ENCODE data around the gene HHEX. TPM values are rescaled to one million over a fixed set of nuclear protein-coding genes. Genes with fewer than 3 reads are reported as not detected.
A peak's percentile ranks its signal among the peaks of the same experiment; 100 is the strongest.

The HHEX gene
- total and polyA plus RNA-seq, 2 of the 4 experiments (the other 2 are of a cell fraction): 2.3 to 7.7 TPM

DNA sequence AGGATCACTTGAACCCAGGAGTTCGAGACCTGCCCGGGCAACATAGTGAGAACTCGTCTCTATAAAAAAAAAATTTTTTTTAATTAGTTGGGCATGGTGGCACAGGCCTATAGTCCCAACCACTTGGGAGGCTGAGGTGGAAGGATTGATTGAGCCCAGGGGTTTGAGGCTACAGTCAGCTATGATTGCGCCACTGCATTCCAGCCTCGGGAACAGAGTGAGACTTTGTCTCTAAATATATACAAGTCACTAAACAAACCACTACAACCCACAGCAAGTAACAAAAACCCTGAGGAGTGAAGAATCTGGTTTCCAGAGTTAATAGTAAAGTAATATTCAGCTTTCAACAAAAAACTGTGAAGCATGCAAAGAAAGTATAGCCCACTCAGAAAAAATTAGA is 32.7 kb upstream of the HHEX start:
- no peak overlapping the region for H3K14ac ChIP-seq (replicated peaks; ENCODE audit: low read depth, low read length)
- intact Hi-C loops (cut with micrococcal nuclease): no loop called here

More for the DNA sequence above, 32.7 kb upstream of the HHEX start:
- H3K79me1 ChIP-seq (ENCODE audit: low read depth in 1 of 2, low read length in 2 of 2): peaks cover 3 to 4% of the 10 kb centered on the region in 2 experiments; a peak in 2 of 4 replicates
- H2AFZ ChIP-seq (replicated peaks; ENCODE audit: low read length, poor library complexity): no peak overlapping the region
- ATAC-seq (ENCODE audit: low read depth): peak; percentile 37; the same call in 1 of the 2 replicates
- peak; percentile 75 for TF ChIP-seq CEBPB (IDR thresholded peaks at IDR 0.05; ENCODE audit: low read depth, low read length)
- no peak for TF ChIP-seq MAZ (IDR thresholded peaks at IDR 0.05; ENCODE audit: borderline replicate concordance, low read depth, low read length)
- no peak overlapping the region for H2BK20ac ChIP-seq (ENCODE audit: low read depth, low read length)
- peaks cover 4% of the 10 kb centered on the region for H3K4me1 ChIP-seq (ENCODE audit: control insufficient read depth, insufficient read depth, low read length)
- no peak overlapping the region for H2BK120ac ChIP-seq (ENCODE audit: low read depth, low read length)
- H4K91ac ChIP-seq (ENCODE audit: insufficient read depth, low read depth, low read length): no peak overlapping the region
- no peaks in the 10 kb centered on the region for H4K20me1 ChIP-seq (ENCODE audit: insufficient read depth, low read length)
- no peak overlapping the region for H3K27ac ChIP-seq (ENCODE audit: insufficient read depth, low read length)
- no peak overlapping the region for H3K56ac ChIP-seq (ENCODE audit: extremely low read depth, insufficient read depth, low read length)
- no peak overlapping the region for H3K9ac ChIP-seq (ENCODE audit: low read depth, low read length)
- WGBS, 2 experiments (ENCODE audit: extremely low coverage in 2 of 2, insufficient read length in 1 of 2): no CpG with 5 or more reads among the region's 5 CpGs
- H3K4ac ChIP-seq (ENCODE audit: low read depth, low read length): no peak overlapping the region
- no peak overlapping the region for H3K23ac ChIP-seq (ENCODE audit: low read depth, low read length)
- no peaks in the 10 kb centered on the region for H3K9me3 ChIP-seq (ENCODE audit: control insufficient read depth, insufficient read depth, low read length)
- CTCF ChIA-PET: interaction anchor here (0.6 to 1.1 kb wide), 4 partner anchors 20 to 49 kb away, joined by 3 read pairs; no protein-coding TSS in a partner anchor
- H3K4me2 ChIP-seq (ENCODE audit: low read depth, low read length): no peak overlapping the region
- BruUV-seq (replicated peaks): no TSS peak
- no peaks in the 10 kb centered on the region for H3K9me1 ChIP-seq (ENCODE audit: insufficient read depth, low read length)
- POLR2A ChIA-PET (ENCODE audit: unreplicated experiment): no interaction called here
- no peaks in the 10 kb centered on the region for H3K36me3 ChIP-seq (ENCODE audit: control insufficient read depth, insufficient read depth, low read length)
- no peak overlapping the region for H2BK5ac ChIP-seq (ENCODE audit: low read depth, low read length, poor library complexity, severe bottlenecking)
- H3K4me3 ChIP-seq (ENCODE audit: insufficient read depth, low read depth, low read length): no peak overlapping the region
- H4K5ac ChIP-seq (ENCODE audit: low read depth, low read length): no peak overlapping the region
- DNase-seq: peak; percentile 41
- dilution Hi-C loops (cut with HindIII; ENCODE audit: low sequenced_read_pairs, unreplicated experiment): no loop called here
- no peaks in the 10 kb centered on the region for H3K27me3 ChIP-seq (ENCODE audit: control insufficient read depth, insufficient read depth, low read length)
- H2AK9ac ChIP-seq (replicated peaks; ENCODE audit: low read depth, low read length, poor library complexity): no peak overlapping the region
- no peak overlapping the region for H4K8ac ChIP-seq (ENCODE audit: low read depth in 2 of 2, low read length in 2 of 2)
- H3K18ac ChIP-seq (ENCODE audit: low read depth, low read length): no peak overlapping the region
- in situ Hi-C loops (cut with MboI; ENCODE audit: low sequenced_read_pairs): no loop called here
- no peak overlapping the region for H2AK5ac ChIP-seq (ENCODE audit: low read depth, low read length)
- H2BK15ac ChIP-seq (ENCODE audit: low read depth, low read length): no peak overlapping the region
